Left ventricle myocardium superior (tissue), 1 donor: ENCODE data around the gene PCSK7. TPM values are rescaled to one million over a fixed set of nuclear protein-coding genes. Genes with fewer than 3 reads are reported as not detected.
"Not testable (repeated sequence)": the region's sequence is repeated elsewhere in the genome, so short reads cannot be mapped to it uniquely, and the experiment has no call there.

Experiments
- ATAC-seq: fragments of 200-7000 bp; cut with Tn5 transposase; one replicate; pipeline ENCODE4 v1.9.1; 2020; ENCODE audit warnings: mild to moderate bottlenecking, moderate library complexity
- DNase-seq: peaks from one replicate; pipeline ENCODE4 v3.0.0-alpha.2; 2020
- intact Hi-C: fragments of 100-400 bp; cut with micrococcal nuclease; formaldehyde crosslinking; loops from one replicate; pipeline ENCODE4 v1.11.0; 2022
- total RNA-seq: library from RNA; stranded (reverse); fragmentation: NEBNext Ultra II Directional; extraction: Animal tissue kit (Norgen Biotek cat#: 25700); gene quantifications from one replicate; pipeline ENCODE4 v1.2.1, GENCODE V29; 2021
- donor health status: DM: no; HTN: yes; CAD: no; lungs with severe emphysema.

Gene PCSK7
- total RNA-seq, 1 donor from 2014 or later, result 21.7 TPM

GRCh38 chr11:117189191-117189940, 42.5 kb downstream of the PCSK7 start:
- DNase-seq, result peak; percentile 44
- ATAC-seq, result peak; percentile 44
- intact Hi-C loops, result no loop called here

GRCh38 chr11:117188620-117189081, 43.2 kb downstream of the PCSK7 start:
- ATAC-seq (peak; percentile 47), DNase-seq (peak; percentile 46)
- intact Hi-C loops, result no loop called here

GRCh38 chr11:117187799-117188481, 43.9 kb downstream of the PCSK7 start:
- intact Hi-C loops, result no loop called here
- DNase-seq (no peak), ATAC-seq (no peak)

- DNase-seq, result no peak
These were observed 44.5 kb downstream of the PCSK7 start for GRCh38 chr11:117187428-117187798.

GRCh38 chr11:117187007-117187406, 44.9 kb downstream of the PCSK7 start:
- DNase-seq, result no peak
- intact Hi-C loops, result no loop called here

More at GRCh38 chr11:117187428-117187798, 44.5 kb downstream of the PCSK7 start:
- ATAC-seq, result no peak
- intact Hi-C loops, result no loop called here

GRCh38 chr11:117186431-117186761, 45.5 kb downstream of the PCSK7 start:
- no peak for ATAC-seq
- intact Hi-C loops, result no loop called here
- DNase-seq, result no peak

More at GRCh38 chr11:117187007-117187406, 44.9 kb downstream of the PCSK7 start:
- no peak for ATAC-seq

GRCh38 chr11:117185736-117186430, 46.0 kb downstream of the PCSK7 start:
- ATAC-seq, result no peak

GRCh38 chr11:117183724-117184349, 48.0 kb downstream of the PCSK7 start:
- intact Hi-C loops, result loop anchor here (5.0 kb wide), 1 partner anchor 43 kb away; no protein-coding TSS in a partner anchor
- DNase-seq (no peak), ATAC-seq (no peak)

More at GRCh38 chr11:117185736-117186430, 46.0 kb downstream of the PCSK7 start:
- intact Hi-C loops, result no loop called here
- no peak for DNase-seq

GRCh38 chr11:117183178-117183577, 48.7 kb downstream of the PCSK7 start:
- not testable (repeated sequence) for DNase-seq, ATAC-seq
- intact Hi-C loops, result loop anchor here (5.0 kb wide), 1 partner anchor 44 kb away; no protein-coding TSS in a partner anchor

GRCh38 chr11:117182551-117182935, 49.3 kb downstream of the PCSK7 start:
- DNase-seq (no peak), ATAC-seq (no peak)
- intact Hi-C loops, result loop anchor here (5.0 kb wide), 1 partner anchor 45 kb away; no protein-coding TSS in a partner anchor

- DNase-seq (no peak), ATAC-seq (no peak)
- intact Hi-C loops, result loop anchor here (5.0 kb wide), 1 partner anchor 45 kb away; no protein-coding TSS in a partner anchor
These were observed 50.0 kb downstream of the PCSK7 start for GRCh38 chr11:117181586-117182550.

- ATAC-seq (peak; percentile 13), DNase-seq (peak; percentile 74)
- intact Hi-C loops, result loop anchor here (5.0 kb wide), 1 partner anchor 46 kb away; no protein-coding TSS in a partner anchor
These were observed 51.0 kb downstream of the PCSK7 start for GRCh38 chr11:117180661-117181585.

- ATAC-seq (no peak), DNase-seq (no peak)
- intact Hi-C loops, result loop anchor here (5.0 kb wide), 1 partner anchor 47 kb away; no protein-coding TSS in a partner anchor
These were observed 51.9 kb downstream of the PCSK7 start for GRCh38 chr11:117180020-117180419.

GRCh38 chr11:117179048-117179999, 52.5 kb downstream of the PCSK7 start:
- peak; percentile 60 for ATAC-seq
- DNase-seq, result peak; percentile 65
- intact Hi-C loops, result no loop called here

- DNase-seq, result peak; percentile 97
- peak; percentile 95 for ATAC-seq
- intact Hi-C loops, result no loop called here
These were observed 53.5 kb downstream of the PCSK7 start, which contains the start of gene SIDT2 for GRCh38 chr11:117178210-117179034. SIDT2 (plus strand) TSS chr11:117178743; CDS start chr11:117179264, 521 bp downstream.
